ENCODE results near the gene OR5H6. TPM values are rescaled to one million over a fixed set of nuclear protein-coding genes. Genes with fewer than 3 reads are reported as not detected.

Gene OR5H6
- polyA plus RNA-seq, 1 donor from 2014 or later, result not detected

- H3K79me2 ChIP-seq (replicated peaks; ENCODE audit: insufficient read depth, low read length), result no peaks in the 10 kb centered on the region
- no peaks in the 10 kb centered on the region for H3K9me2 ChIP-seq (ENCODE audit: insufficient read depth, low read length)
- no peak overlapping the region for H3K27ac ChIP-seq (ENCODE audit: low read length)
- no peaks in the 10 kb centered on the region for H4K20me1 ChIP-seq (ENCODE audit: insufficient read depth)
- no peak overlapping the region for H3K4me3 ChIP-seq (ENCODE audit: low read length)
- no peaks in the 10 kb centered on the region for H3K9me3 ChIP-seq (ENCODE audit: low read length)
- TF ChIP-seq RAD21 (conservative IDR thresholded peaks at IDR 0.05) (no peak), POLR2AphosphoS5 (IDR thresholded peaks at IDR 0.05) (no peak), TAF1 (IDR thresholded peaks at IDR 0.05; ENCODE audit: low read depth) (no peak)
- no peaks in the 10 kb centered on the region for H3K36me3 ChIP-seq (ENCODE audit: insufficient read depth, low read length)
- H3K27me3 ChIP-seq (ENCODE audit: insufficient read depth, low read depth, low read length), result no peaks in the 10 kb centered on the region
- no peaks in the 10 kb centered on the region for H3F3A ChIP-seq (ENCODE audit: insufficient read depth, low read length, poor library complexity, severe bottlenecking)
- H3K4me2 ChIP-seq (ENCODE audit: low read length), result no peak overlapping the region
- H2AFZ ChIP-seq (ENCODE audit: low read depth, low read length), result no peak overlapping the region
- H3K9ac ChIP-seq (ENCODE audit: low read length), result no peak overlapping the region
Observed at GRCh38 chr3:98290916-98291315, 26.9 kb downstream of the OR5H6 start.

- Histone ChIP-seq H3K9me3 (ENCODE audit: low read length) (no peaks in the 10 kb centered on the region), H3K27ac (ENCODE audit: low read length) (no peak overlapping the region), H3F3A (ENCODE audit: insufficient read depth, low read length, poor library complexity, severe bottlenecking) (no peaks in the 10 kb centered on the region), H3K4me3 (ENCODE audit: low read length) (no peak overlapping the region), H3K4me2 (ENCODE audit: low read length) (no peak overlapping the region), H3K79me2 (replicated peaks; ENCODE audit: insufficient read depth, low read length) (no peaks in the 10 kb centered on the region), H3K36me3 (ENCODE audit: insufficient read depth, low read length) (no peaks in the 10 kb centered on the region), H3K27me3 (ENCODE audit: insufficient read depth, low read depth, low read length) (no peaks in the 10 kb centered on the region), H3K9ac (ENCODE audit: low read length) (no peak overlapping the region), H4K20me1 (ENCODE audit: insufficient read depth) (no peaks in the 10 kb centered on the region), H3K9me2 (ENCODE audit: insufficient read depth, low read length) (no peaks in the 10 kb centered on the region), H2AFZ (ENCODE audit: low read depth, low read length) (no peak overlapping the region)
- TF ChIP-seq RAD21 (conservative IDR thresholded peaks at IDR 0.05), result no peak
- no peak for TF ChIP-seq REST (IDR thresholded peaks at IDR 0.05; ENCODE audit: borderline replicate concordance)
- TF ChIP-seq EZH2 (IDR thresholded peaks at IDR 0.05; ENCODE audit: borderline replicate concordance, insufficient read depth, low read length, poor library complexity, severe bottlenecking), result no peak
- no peak for TF ChIP-seq POLR2AphosphoS5 (IDR thresholded peaks at IDR 0.05)
- no peak for TF ChIP-seq MXI1 (conservative IDR thresholded peaks at IDR 0.05; ENCODE audit: poor library complexity, severe bottlenecking)
- TF ChIP-seq EP300 (conservative IDR thresholded peaks at IDR 0.05; ENCODE audit: poor library complexity, severe bottlenecking), result no peak
- no peak for TF ChIP-seq TAF1 (IDR thresholded peaks at IDR 0.05; ENCODE audit: low read depth)
- TF ChIP-seq CTCF (IDR thresholded peaks at IDR 0.05; ENCODE audit: poor library complexity, severe bottlenecking), result no peak
- TF ChIP-seq SMC3 (conservative IDR thresholded peaks at IDR 0.05; ENCODE audit: poor library complexity), result no peak
Observed at GRCh38 chr3:98291332-98291957, 27.4 kb downstream of the OR5H6 start.

Other genes starting within 250 kb of the OR5H6 start
- not detected in 2 replicates for gene GABRR3, start 228.9 kb upstream of the OR5H6 start, polyA plus RNA-seq
- gene OR5AC2, start 177.1 kb upstream of the OR5H6 start, polyA plus RNA-seq, result not detected in 2 replicates
- not detected in 2 replicates for gene OR5H1, start 133.5 kb upstream of the OR5H6 start, polyA plus RNA-seq
- gene OR5H14, start 116.8 kb upstream of the OR5H6 start, polyA plus RNA-seq, result not detected in 2 replicates
- not detected in 2 replicates for gene OR5H15, start 97.5 kb upstream of the OR5H6 start, polyA plus RNA-seq
- gene OR5H2, start 18.3 kb downstream of the OR5H6 start, polyA plus RNA-seq, result not detected in 2 replicates
- not detected in 2 replicates for gene OR5K4, start 89.6 kb downstream of the OR5H6 start, polyA plus RNA-seq
- not detected in 2 replicates for gene OR5K3, start 126.4 kb downstream of the OR5H6 start, polyA plus RNA-seq
- gene OR5K1, start 199.0 kb downstream of the OR5H6 start, polyA plus RNA-seq, result not detected in 2 replicates
- gene OR5K2, start 233.4 kb downstream of the OR5H6 start, polyA plus RNA-seq, result not detected in 2 replicates

Data from neural cell (in vitro differentiated cells).